Smooth muscle cell (in vitro differentiated cells): ENCODE data around the gene FRMD4A. TPM values are rescaled to one million over a fixed set of nuclear protein-coding genes. Genes with fewer than 3 reads are reported as not detected.

Experiments
- DNase-seq: peaks from one replicate; lab custom pipeline; 2025; ENCODE audit not compliant: unreplicated experiment; lab: John Stamatoyannopoulos, UW
- H2AFZ ChIP-seq: fragments of 200-600 bp; sonication (generic); 2 replicates; pipeline ENCODE4 v1.6.0; 2016; ENCODE audit warnings: antibody characterized with exemption, low read depth, mild to moderate bottlenecking
- H3F3A ChIP-seq: fragments of 200-600 bp; sonication (generic); 2 replicates; pipeline ENCODE4 v1.6.0; 2017; ENCODE audit warnings: antibody characterized with exemption, low read depth
- H3K27ac ChIP-seq: fragments of 200-600 bp; sonication (generic); 2 replicates; pipeline ENCODE4 v1.5.1; 2016; ENCODE audit warnings: low read depth, mild to moderate bottlenecking
- H3K27me3 ChIP-seq: fragments of 200-600 bp; sonication (generic); 2 replicates; pipeline ENCODE4 v1.6.1; 2016; ENCODE audit warnings: low read depth, mild to moderate bottlenecking
- H3K36me3 ChIP-seq: fragments of 200-600 bp; sonication (generic); 2 replicates; pipeline ENCODE4 v1.5.1; 2016; ENCODE audit warnings: low read depth
- H3K4me1 ChIP-seq: fragments of 200-600 bp; sonication (generic); 2 replicates; pipeline ENCODE4 v1.5.1; 2016; ENCODE audit warnings: low read depth
- H3K4me2 ChIP-seq: fragments of 200-600 bp; sonication (generic); 2 replicates; pipeline ENCODE4 v1.6.0; 2016; ENCODE audit warnings: mild to moderate bottlenecking
- H3K4me3 ChIP-seq: fragments of 200-600 bp; sonication (generic); 2 replicates; pipeline ENCODE4 v1.5.1; 2016; ENCODE audit warnings: mild to moderate bottlenecking
- H3K79me2 ChIP-seq: fragments of 200-600 bp; sonication (generic); 2 replicates; pipeline ENCODE4 v1.6.0; 2016; ENCODE audit warnings: low read depth, mild to moderate bottlenecking
- H3K9ac ChIP-seq: fragments of 200-600 bp; sonication (generic); 2 replicates; pipeline ENCODE4 v1.6.0; 2016; ENCODE audit warnings: low read depth
- H3K9me3 ChIP-seq: fragments of 200-600 bp; sonication (generic); replicated peaks from 2 replicates; pipeline ENCODE4 v1.5.1; 2016; ENCODE audit warnings: low read depth
- H4K20me1 ChIP-seq: fragments of 200-600 bp; sonication (generic); 2 replicates; pipeline ENCODE4 v1.6.0; 2016; ENCODE audit warnings: low read depth
- CTCF ChIP-seq: fragments of 200-600 bp; sonication (generic); IDR thresholded peaks from 2 replicates; pipeline ENCODE4 v1.5.1; 2017; ENCODE audit warnings: borderline replicate concordance, mild to moderate bottlenecking, antibody characterized with exemption; ENCODE audit not compliant: insufficient read depth, poor library complexity, severe bottlenecking
- WGBS: methylation state at CpG from one replicate; pipeline ENCODE4 v1.1.7; 2016; ENCODE audit warnings: low lambda C conversion rate; 5-methylcytosine and 5-hydroxymethylcytosine counted together
- polyA plus RNA-seq: library from polyadenylated mRNA; unstranded; fragments of >200 nt; fragmentation: Nextera tagmentation; extraction: Ambion mirVana; gene quantifications from 2 replicates; pipeline ENCODE4 v1.2.1, GENCODE V29; 2016
- total RNA-seq: library from RNA; depleted of rRNA; stranded (reverse); fragments of >200 nt; gene quantifications from 2 replicates; pipeline ENCODE4 v1.2.3, GENCODE V29; 2014

Gene FRMD4A
- total and polyA plus RNA-seq, 2 experiments from 2014 or later: 3.0 to 5.4 TPM

- Histone ChIP-seq H3K4me3 (no peak overlapping the region), H3K4me1 (no peaks in the 10 kb centered on the region), H3K27ac (no peak overlapping the region), H3K27me3 (peaks cover 34% of the 10 kb centered on the region), H4K20me1 (no peaks in the 10 kb centered on the region), H3F3A (no peaks in the 10 kb centered on the region), H3K9ac (no peak overlapping the region), H3K36me3 (no peaks in the 10 kb centered on the region), H3K9me3 (no peaks in the 10 kb centered on the region), H3K79me2 (no peaks in the 10 kb centered on the region), H3K4me2 (no peak overlapping the region), H2AFZ (no peak overlapping the region)
- 72% methylated on average over 4 of the region's 4 CpGs for WGBS
- no peak for DNase-seq
- TF ChIP-seq CTCF: no peak
Observed at GRCh38 chr10:13791483-13791882, 539.2 kb downstream of the FRMD4A start.

GRCh38 chr10:13790196-13790595, 540.5 kb downstream of the FRMD4A start:
- H3K4me2 ChIP-seq: no peak overlapping the region
- 80% methylated on average over 8 of the region's 9 CpGs for WGBS
- no peaks in the 10 kb centered on the region for H3K4me1 ChIP-seq
- H3K9ac ChIP-seq: no peak overlapping the region
- H4K20me1 ChIP-seq: no peaks in the 10 kb centered on the region
- no peak for TF ChIP-seq CTCF
- no peaks in the 10 kb centered on the region for H3K9me3 ChIP-seq
- no peak overlapping the region for H2AFZ ChIP-seq
- no peak for DNase-seq
- no peaks in the 10 kb centered on the region for H3K36me3 ChIP-seq
- no peak overlapping the region for H3K27ac ChIP-seq
- peaks cover 32% of the 10 kb centered on the region for H3K27me3 ChIP-seq
- H3K4me3 ChIP-seq: no peak overlapping the region
- H3K79me2 ChIP-seq: no peaks in the 10 kb centered on the region
- no peaks in the 10 kb centered on the region for H3F3A ChIP-seq

- Histone ChIP-seq H3K9ac (no peak overlapping the region), H3K4me3 (no peak overlapping the region), H3K36me3 (no peaks in the 10 kb centered on the region), H3K4me1 (no peaks in the 10 kb centered on the region), H3K9me3 (no peaks in the 10 kb centered on the region), H3K27ac (no peak overlapping the region), H4K20me1 (no peaks in the 10 kb centered on the region), H2AFZ (peak overlapping the region; percentile 13), H3F3A (no peaks in the 10 kb centered on the region), H3K79me2 (no peaks in the 10 kb centered on the region), H3K27me3 (peaks cover 28% of the 10 kb centered on the region), H3K4me2 (no peak overlapping the region)
- no peak for DNase-seq
- no peak for TF ChIP-seq CTCF
- WGBS: 49% methylated on average over 2 of the region's 2 CpGs
Observed at GRCh38 chr10:13789448-13789829, 541.3 kb downstream of the FRMD4A start.

- Histone ChIP-seq H3K27ac (no peak overlapping the region), H3K9ac (no peak overlapping the region), H3K4me2 (no peak overlapping the region)
Observed at GRCh38 chr10:13788711-13789447, 541.8 kb downstream of the FRMD4A start.

More at GRCh38 chr10:13788711-13789447, 541.8 kb downstream of the FRMD4A start:
- no peaks in the 10 kb centered on the region for H3F3A ChIP-seq
- no peaks in the 10 kb centered on the region for H3K4me1 ChIP-seq
- no peaks in the 10 kb centered on the region for H3K36me3 ChIP-seq
- no peaks in the 10 kb centered on the region for H4K20me1 ChIP-seq
- DNase-seq: no peak
- no peak overlapping the region for H3K4me3 ChIP-seq
- peaks cover 27% of the 10 kb centered on the region for H3K27me3 ChIP-seq
- 72% methylated on average over 9 of the region's 9 CpGs for WGBS
- no peaks in the 10 kb centered on the region for H3K79me2 ChIP-seq
- H3K9me3 ChIP-seq: no peaks in the 10 kb centered on the region
- peak overlapping the region; percentile 13 for H2AFZ ChIP-seq
- TF ChIP-seq CTCF: no peak
